GM18907 (cell line): ENCODE measurements around the gene ERO1B.

Source experiments
- ATAC-seq: cut with Tn5 transposase; IDR thresholded peaks from one replicate; pipeline ENCODE4 v1.9.1; 2021; ENCODE audit warnings: mild to moderate bottlenecking, moderate library complexity; ENCODE audit not compliant: unreplicated experiment

Gene ERO1B

DNA sequence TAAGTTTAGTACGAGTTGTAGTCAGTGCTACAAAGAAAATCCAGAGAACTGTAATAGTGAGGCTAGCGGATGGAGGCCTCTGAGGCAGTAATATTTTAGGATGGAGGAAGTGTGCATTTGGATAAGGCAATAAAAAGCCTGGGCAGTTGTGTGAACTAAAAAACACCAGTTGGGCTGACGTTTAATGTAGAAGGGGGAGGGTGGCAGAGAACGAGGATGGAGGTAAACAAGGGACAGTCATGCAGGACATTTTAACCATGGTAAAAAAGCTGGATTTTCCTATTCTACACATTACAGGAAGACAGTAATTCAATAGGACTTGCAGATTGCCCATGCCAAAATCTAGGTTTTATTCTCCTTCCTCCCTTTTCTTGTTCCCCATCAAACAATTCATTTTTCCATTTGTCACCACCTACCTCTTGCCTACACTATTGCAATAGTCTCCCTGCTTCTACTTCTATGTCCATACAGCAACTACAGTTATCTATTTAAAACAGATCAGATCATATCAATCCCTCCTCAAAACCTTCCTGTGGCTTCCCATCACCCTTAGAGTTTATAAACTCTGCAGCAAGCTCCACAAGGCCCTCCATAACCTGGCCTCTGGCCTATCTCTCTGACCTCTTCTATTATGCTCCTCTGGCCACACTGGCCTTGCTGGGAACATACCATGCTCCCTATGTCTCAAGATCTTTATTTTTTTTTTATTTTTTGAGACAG, 27.7 kb downstream of the ERO1B start:
- ATAC-seq, result no peak

DNA sequence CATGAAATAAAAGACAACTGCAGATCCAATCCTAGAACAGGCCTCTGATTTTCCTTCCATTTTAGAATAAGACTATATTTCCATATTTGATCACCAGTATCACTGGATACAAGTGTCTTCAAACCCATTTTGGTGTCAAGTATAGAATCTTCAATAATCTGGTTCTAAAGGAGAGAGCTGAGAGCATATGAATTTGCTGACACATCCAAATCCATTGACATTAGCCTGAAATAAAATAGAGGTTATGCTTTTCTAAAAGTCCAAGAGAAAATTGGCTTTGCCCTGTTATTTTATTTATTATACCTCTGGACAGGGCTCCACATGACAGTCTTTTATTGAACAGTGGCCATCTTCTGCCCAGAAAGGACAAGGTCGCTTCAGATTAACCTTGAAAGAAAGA, 28.6 kb downstream of the ERO1B start:
- ATAC-seq, result no peak

DNA sequence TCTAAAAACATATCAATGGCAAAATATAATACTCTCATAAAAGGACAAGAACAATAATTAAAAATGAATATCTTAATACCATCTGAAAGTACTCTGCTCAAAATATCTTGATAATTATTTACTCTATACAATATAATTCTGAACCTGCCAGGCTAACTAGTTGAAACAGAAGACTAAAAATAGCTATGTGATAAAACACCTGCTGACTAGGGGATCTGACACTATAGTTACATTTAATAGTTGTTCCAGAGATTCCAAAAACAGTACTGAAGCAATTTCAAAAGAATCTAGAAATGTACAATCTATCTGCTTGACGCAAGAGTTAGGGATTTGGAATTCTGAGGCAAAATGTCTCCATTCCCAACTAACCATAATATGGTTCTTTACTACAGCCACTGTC, 30.2 kb downstream of the ERO1B start:
- no peak for ATAC-seq

DNA sequence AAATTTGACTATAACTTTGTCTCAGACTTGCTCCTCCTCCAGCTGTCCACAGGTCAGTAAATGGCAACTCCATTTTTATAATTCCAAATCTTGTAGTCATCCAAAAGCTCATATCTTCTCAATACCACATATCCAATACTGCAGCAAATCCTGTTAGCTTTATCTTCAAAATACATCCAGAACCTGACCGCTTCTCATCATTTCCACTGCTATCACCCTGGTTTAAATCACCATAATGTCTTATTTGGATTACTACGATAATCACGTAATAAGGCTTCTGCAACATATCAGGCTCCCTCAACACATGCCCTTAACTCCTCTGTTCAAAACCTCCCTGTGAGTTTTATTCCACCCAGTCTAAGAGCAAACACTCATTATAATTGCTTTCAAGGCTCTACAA, 34.5 kb downstream of the ERO1B start:
- ATAC-seq, result no peak

DNA sequence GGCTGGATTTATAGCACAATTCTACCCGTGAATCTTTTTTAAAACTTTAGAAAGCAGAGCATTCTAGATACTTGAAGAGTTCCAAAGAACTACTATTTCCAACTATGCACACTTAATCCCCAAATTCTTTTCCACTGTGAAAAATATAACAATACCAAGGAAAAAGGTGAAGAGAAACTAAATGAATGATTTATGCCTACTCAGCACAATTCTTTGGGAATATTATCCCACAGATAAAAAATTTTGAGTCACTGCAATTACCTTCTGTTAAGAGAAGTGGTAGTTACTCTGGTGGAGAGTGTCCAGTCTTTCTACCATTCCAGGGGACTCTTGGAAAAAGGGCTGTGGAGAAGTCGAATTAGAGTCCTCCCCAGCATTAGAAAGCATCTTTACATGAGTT, 39.2 kb downstream of the ERO1B start:
- ATAC-seq, result no peak

DNA sequence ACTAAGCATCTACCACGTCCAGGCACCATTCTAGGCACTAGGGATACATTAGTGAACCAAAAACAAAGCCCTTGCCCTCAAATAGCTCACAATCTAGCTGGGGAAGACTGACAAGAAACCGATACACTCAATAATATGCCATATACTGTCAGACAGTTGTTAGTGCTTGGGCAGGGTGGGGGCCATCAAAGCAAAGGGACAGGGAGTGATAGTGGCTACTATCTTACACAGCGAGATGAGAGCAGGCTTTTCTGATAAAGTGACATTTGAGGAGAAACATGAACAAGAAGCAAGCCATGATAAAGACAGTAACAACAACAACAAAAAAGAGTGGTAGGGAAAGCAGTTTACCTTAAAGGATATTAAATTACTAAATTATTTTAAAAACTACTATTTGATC, 41.1 kb downstream of the ERO1B start:
- no peak for ATAC-seq

DNA sequence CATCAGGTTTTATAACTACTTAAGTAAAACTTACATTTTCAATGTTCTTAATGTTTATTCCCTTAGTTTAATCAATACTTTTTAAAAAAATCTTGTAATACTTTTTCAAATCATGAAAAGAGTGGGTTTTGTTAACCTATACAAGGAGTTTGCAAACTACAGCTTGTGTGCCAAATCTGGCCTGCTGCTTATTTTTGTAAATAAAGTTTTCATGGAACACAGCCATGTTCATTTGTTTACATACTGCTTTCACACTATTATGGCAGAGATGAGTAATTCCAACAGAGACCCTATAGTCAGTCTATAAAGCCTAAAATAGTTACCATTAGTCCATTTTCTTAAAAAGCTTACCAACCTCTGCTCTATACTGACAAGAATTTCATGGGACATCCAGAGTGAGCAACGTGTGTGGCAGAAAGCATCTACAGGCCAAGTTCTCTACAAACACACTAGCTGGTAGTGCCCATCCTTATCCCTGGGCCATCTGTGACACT, 42.6 kb downstream of the ERO1B start:
- no peak for ATAC-seq

DNA sequence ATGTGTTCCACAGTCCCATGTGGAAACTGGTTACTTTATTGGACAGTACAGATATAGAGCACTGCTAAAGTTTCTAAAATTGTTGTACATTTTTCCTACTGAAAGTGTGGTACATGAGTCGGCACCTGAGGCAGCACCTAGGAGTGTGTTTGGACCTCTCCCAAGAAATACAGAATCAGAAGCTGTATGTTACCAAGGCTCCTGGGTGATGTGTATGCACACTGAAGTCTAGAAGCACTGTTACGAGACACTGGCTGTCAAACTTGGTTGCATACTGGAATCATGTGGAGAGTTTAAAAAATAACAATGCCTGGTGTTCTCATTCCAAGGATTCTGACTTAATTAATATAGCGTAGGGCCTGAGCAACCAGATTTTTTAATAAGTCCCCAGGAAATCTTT, 46.6 kb downstream of the ERO1B start:
- no peak for ATAC-seq

DNA sequence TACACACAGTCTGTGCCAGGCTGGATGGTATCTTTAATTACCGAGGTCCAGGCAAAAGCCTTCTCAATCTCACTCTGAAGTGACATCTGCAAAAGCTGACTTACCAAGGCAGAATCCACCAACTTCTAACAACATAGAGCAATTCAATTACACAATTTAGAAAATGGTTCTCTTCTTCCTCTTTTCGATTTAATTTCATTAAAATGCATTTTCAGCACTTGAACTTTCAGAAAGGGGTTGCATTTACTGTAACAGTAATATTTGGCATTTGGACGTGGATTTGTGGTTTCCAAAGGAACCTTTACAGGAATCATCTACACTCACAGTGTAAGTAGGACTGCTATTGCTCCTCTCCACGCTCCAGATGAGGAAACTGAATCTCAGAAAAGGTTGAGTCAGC, 53.3 kb downstream of the ERO1B start:
- ATAC-seq, result no peak

DNA sequence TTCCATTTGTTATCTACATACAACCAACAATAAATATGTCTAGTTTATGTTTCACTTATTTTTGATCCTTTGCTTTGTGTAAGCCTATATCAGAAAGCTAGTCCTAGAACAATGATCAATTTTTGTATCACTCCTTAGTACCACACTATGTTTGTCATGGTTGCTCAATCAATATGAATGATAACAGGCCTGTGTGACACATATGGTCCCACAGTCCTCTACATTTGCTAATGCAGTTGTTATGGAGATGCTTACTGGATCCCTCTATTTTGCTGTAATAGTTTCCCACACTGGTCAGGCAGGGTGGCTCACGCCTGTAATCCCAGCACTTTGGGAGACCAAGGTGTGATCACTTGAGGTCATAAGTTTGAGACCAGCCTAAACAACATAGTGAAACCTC, 59.1 kb downstream of the ERO1B start:
- no peak for ATAC-seq

DNA sequence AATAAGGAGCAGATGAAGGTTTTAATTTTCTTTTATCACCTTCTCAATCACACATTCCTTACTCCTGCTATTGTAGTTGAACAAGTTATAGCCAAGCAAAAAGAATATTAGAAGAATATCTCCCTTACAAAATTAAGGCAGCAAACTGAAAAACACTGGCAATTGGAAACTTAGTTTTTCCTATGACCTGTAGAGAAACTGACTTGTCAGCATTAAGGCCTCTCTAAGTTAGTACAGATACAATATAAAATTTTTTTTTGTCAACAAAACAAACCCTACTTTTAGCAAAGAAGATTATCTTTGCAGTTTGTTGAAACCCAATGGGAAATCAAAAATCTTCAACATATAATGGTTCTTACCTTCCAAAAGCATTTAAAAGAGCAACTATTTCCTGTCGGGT, 61.3 kb downstream of the ERO1B start:
- ATAC-seq, result no peak

DNA sequence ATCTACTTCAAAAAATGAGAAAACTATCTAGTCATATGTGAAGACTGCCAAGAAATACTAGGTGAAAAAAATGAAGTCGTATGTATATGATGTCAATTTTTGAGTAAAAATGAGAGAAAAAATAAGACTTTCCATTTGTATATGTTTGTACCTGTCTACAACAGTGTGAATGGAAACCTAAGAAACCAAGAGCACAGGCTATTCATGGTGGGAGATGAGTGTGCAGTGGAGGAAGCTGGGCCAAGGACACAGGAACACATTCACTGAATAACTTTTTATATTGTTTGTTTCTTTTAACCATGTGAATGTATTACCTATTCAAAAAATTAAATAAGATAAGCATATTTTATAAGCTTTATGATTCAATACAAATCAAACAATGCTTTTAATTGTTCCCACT, 67.0 kb downstream of the ERO1B start:
- no peak for ATAC-seq

DNA sequence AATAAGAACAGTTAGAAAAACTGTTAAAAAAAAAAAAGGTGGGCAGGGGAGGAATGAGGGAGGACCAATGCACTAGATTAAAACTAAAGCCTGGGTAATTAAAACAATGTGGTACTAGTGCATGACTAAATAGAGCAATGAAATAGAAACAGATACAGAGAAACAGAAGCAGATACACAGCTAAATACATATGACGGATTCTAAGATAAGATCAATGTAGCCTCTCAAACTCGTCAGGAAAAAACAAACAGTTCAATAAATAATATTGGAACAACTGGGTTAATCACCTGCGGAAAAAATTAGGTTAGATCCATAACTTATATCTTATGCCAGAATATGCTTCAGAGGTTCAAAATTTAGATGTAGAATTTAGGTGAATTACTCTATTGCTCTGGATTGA, 68.2 kb downstream of the ERO1B start:
- ATAC-seq, result no peak

DNA sequence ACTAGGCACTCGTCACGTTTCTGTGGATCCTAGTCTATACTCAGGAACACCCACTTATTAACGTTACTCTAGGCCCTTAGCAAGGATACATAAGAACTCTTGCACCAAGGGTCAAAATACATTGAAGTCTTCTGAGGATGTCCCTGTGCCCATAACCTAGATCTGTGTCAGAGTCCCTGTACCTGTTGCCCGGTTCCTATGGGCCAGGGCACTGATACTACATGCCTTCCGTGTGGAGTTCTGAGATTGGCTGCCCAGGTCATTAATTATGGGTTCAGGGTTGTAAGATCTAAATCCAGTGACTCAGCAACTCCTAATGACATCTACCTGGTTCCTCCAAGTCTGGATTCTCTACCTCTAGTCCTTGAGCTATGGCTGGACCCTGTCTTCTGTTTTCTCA, 69.9 kb downstream of the ERO1B start:
- no peak for ATAC-seq

DNA sequence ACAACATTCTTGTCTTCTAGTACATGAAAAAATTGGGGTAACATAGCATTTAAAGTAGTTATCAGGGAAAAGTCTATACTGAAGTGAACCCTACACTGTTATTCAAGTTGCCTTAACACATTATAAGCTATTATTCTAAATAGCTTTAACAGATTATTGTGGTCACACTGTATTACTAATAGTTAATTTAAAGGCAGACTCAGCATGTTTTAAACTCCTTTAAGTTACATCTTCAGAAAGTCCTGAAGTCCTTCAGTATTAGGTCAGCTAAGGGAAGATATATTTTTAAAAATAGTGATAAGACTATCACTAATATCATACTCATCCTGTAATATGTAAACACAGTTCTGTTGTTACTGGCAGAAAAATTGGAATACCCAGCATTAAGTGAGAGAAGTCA, 72.0 kb downstream of the ERO1B start:
- ATAC-seq, result no peak

DNA sequence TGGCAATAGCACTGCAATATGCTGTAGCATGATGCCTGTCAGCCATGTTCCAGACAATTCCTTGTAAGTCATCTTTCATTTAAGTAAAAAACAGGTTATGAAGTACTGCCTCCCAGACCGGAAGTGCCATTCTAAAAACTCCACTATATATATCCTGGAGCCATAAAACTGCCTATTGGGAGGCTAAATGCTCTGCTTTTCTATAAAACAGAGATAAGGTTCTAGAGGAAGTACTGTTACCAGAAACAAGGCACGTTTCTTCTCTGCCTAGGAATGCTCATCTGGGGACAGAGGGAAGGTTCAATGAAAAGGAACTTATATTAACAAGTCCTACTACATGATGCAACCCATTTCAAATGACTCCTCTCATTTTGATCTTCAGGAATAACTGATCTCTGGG, 72.6 kb downstream of the ERO1B start:
- ATAC-seq, result no peak

DNA sequence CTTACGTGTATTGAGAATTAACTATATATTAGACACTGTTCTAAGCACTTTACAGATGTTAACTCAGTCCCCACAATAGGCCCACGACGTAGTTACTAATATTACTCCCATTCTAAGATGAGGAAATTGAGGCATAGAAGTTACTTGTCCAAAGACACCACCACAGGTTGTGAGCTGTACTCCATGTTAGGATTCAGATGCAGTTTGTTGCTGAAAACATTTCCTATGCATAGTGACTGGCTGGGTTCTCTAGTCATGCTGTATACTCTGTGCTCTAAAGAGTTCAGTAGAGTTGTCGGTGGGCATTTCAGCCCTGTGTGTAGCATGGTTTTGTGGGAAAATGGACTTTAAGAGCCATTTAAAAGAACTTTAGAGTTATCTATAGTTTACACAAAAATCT, 74.2 kb downstream of the ERO1B start:
- no peak for ATAC-seq

DNA sequence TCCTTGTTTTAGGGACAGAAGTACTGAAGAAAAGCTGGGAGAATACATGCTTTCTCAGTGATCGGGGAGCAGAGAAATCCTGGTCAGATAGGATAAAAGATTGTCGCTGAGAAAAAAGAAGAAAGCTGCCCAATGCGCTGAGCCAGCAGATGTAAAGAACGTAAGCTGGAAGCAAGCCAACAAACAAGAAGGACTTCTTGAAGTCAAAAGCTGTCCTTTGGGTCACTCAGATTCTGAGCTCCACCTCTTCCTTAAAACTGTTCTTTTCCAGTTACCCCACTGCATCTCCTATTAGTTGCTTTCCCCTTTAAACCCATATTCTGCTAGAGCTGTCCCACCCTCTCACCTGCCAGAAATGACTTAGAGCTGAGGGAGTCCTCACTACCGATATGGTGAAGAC, 74.6 kb downstream of the ERO1B start:
- ATAC-seq, result no peak

DNA sequence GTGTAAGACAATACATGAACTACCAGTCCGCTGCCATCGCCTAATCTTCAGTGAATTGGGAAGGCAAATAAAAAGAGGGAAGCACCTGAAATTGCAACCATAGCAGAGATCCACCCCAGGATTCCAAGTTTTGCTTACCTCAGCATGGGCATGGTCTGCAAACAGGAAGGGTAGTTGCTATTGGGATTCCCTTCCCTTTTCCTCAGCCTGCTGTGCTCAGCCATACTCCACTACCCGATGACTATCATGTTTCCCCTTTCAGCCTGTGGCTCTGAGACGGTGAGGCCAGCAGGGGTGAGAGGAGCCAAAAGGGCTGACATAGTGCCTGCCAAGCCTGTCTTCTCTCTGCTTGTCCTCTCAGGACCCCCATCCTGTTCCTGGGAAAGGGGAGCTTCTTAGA, 75.2 kb downstream of the ERO1B start:
- no peak for ATAC-seq

DNA sequence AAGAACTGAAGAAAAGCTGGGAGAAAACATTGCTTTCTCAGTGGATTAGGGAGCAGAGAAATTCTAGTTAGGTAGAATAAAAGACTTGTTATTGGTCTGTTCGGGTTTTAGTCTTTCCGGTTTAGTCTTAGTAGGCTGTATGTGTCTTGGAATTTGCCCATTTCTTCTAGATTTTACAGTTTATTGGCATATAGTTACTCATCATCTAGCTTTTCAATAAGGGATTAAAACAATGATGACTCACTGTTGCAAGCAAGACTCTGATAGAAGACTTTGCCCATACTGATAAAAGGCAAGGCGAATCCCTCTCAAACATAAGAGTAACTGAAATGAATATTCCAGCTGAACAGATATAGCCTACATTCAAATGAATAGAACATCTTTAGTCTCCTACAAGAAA, 77.1 kb downstream of the ERO1B start:
- no peak for ATAC-seq

DNA sequence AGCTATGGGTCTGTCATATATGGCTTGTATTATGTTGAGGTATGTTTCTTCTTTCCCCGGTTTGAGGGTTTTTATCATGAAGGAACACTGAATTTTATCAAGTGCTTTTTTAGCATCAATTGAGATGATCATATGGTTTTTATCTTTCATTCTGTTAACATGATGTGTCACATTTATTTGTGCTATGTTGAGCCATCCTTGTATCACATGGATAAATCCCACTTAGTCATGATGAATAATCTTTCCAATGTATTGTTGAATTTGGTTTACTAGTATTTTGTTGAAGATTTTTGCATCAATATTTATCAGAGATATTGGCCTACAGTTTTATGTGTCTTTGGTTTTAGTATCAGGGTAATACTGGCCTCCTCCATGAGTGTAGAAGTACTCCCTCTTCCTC, 77.7 kb downstream of the ERO1B start:
- ATAC-seq, result no peak

DNA sequence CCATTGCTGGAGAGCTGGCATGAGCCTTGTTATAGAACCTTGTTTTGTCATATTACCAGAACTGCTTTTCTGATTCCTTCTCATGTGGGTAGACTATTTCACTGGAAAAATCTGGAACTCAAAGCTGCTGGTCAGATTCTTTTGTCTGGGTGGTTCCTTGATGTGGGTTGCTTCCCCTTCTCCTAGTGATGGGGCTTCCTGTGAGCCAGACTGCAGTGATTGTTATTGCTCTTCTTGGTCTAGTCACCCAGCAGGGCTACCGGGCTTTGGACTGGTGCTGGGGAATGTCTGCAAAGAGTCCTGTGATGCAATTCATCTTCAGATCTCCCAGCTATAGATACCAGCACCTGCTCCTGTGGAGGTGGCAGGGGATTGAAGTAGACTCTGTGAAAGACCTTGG, 80.0 kb downstream of the ERO1B start:
- no peak for ATAC-seq

DNA sequence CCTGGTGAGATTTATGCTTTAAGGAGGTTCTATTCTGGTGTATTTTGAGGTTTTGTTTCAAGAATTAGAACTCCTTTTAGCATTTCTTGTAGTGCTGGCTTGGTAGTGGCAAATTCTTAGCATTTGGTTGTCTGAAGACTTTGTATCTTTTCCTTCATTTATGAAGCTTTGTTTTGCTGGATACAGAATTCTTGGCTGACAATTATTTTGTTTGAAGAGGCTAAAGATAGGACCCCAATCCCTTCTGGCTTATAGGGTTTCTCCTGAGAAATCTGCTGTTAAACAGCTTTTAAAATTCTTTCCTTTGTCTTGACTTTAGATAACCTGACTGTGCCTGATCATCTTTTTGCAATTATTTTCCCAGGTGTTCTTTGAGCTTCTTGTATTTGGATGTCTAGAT, 80.8 kb downstream of the ERO1B start:
- ATAC-seq, result no peak
